Spinal cord (tissue), 10 donors: ENCODE data around the gene REXO4. TPM values are rescaled to one million over a fixed set of nuclear protein-coding genes. Genes with fewer than 3 reads are reported as not detected.
"Not testable (repeated sequence)": the region's sequence is repeated elsewhere in the genome, so short reads cannot be mapped to it uniquely, and the experiment has no call there.

ENCODE experiments used
- DNase-seq, 6 donors: peaks; one replicate each; pipeline versions ENCODE4 v3.0.0 to v3.0.0-alpha.2; 2013 to 2015; ENCODE audit warnings: low spot score in 6 of 6, low read depth in 4 of 6
- H3K27ac ChIP-seq: one replicate; pipeline ENCODE4 v1.5.1; 2013; ENCODE audit warnings: low read depth, low read length, control low read depth
- H3K27me3 ChIP-seq: one replicate; pipeline ENCODE4 v1.6.1; 2013; ENCODE audit warnings: low read length; ENCODE audit not compliant: control insufficient read depth, insufficient read depth
- H3K36me3 ChIP-seq: one replicate; pipeline ENCODE4 v1.6.1; 2013; ENCODE audit warnings: low read length; ENCODE audit not compliant: control insufficient read depth, insufficient read depth
- H3K4me1 ChIP-seq: one replicate; pipeline ENCODE4 v1.6.1; 2013; ENCODE audit warnings: low read length; ENCODE audit not compliant: control insufficient read depth, insufficient read depth
- H3K4me3 ChIP-seq: one replicate; pipeline ENCODE4 v1.5.1; 2013; ENCODE audit warnings: low read depth, low read length, control low read depth
- H3K9me3 ChIP-seq: one replicate; pipeline ENCODE4 v1.6.1; 2013; ENCODE audit warnings: low read length; ENCODE audit not compliant: control insufficient read depth, insufficient read depth
- WGBS: methylation state at CpG from one replicate; pipeline ENCODE4 v1.1.5; 2013; ENCODE audit warnings: missing lambda C conversion rate; ENCODE audit not compliant: insufficient coverage; 5-methylcytosine and 5-hydroxymethylcytosine counted together
- polyA plus RNA-seq, 2 donors: library from polyadenylated mRNA; unstranded; fragments of 120-200 nt; gene quantifications; one replicate each; pipeline ENCODE4 v1.2.1, GENCODE V29; 2013; ENCODE audit not compliant: insufficient read length in 2 of 2
- total RNA-seq, 2 donors: library from RNA; depleted of rRNA in 1 of 2; stranded (reverse); fragments of 120-200 nt in 1 of 2; fragments of >200 nt in 1 of 2; gene quantifications; one replicate each; pipeline versions ENCODE4 v1.2.3 to v1.2.4, GENCODE V29; 2013 to 2014
- donor health status: healthy.

REXO4 gene
- total and polyA plus RNA-seq, 4 donors: 9.0 to 28.1 (median 22.4) TPM

- no peaks in the 10 kb centered on the region for H3K27me3 ChIP-seq
Observed at GRCh38 chr9:133394687-133395271, 23.0 kb downstream of the REXO4 start.

GRCh38 chr9:133393399-133393798, 24.4 kb downstream of the REXO4 start:
- no peaks in the 10 kb centered on the region for H3K4me1 ChIP-seq
- DNase-seq: no peak
- no peak overlapping the region for H3K4me3 ChIP-seq
- H3K27me3 ChIP-seq: no peaks in the 10 kb centered on the region
- H3K36me3 ChIP-seq: no peaks in the 10 kb centered on the region
- 97% methylated on average over 3 of the region's 3 CpGs for WGBS
- no peaks in the 10 kb centered on the region for H3K9me3 ChIP-seq
- H3K27ac ChIP-seq: no peak overlapping the region

More at GRCh38 chr9:133394687-133395271, 23.0 kb downstream of the REXO4 start:
- no peaks in the 10 kb centered on the region for H3K9me3 ChIP-seq
- H3K4me1 ChIP-seq: no peaks in the 10 kb centered on the region
- peaks cover under 1% of the 10 kb centered on the region for H3K36me3 ChIP-seq
- no peak for DNase-seq
- WGBS: 52% methylated on average over 8 of the region's 8 CpGs
- no peak overlapping the region for H3K4me3 ChIP-seq
- no peak overlapping the region for H3K27ac ChIP-seq

- not testable (repeated sequence) for H3K36me3 ChIP-seq, H3K27ac ChIP-seq, H3K4me1 ChIP-seq, DNase-seq, H3K9me3 ChIP-seq, H3K27me3 ChIP-seq, H3K4me3 ChIP-seq
- WGBS: 92% methylated on average over 2 of the region's 3 CpGs
Observed at GRCh38 chr9:133392308-133392707, 25.5 kb downstream of the REXO4 start.

DNA sequence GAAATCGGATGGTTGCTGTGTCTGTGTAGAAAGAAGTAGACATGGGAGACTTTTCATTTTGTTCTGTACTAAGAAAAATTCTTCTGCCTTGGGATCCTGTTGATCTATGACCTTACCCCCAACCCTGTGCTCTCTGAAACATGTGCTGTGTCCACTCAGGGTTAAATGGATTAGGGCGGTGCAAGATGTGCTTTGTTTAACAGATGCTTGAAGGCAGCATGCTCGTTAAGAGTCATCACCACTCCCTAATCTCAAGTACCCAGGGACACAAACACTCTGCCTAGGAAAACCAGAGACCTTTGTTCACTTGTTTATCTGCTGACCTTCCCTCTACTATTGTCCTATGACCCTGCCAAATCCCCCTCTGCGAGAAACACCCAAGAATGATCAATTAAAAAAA, 26.4 kb downstream of the REXO4 start:
- WGBS: no CpG with 5 or more reads among the region's 4 CpGs
- H3K27ac ChIP-seq, H3K27me3 ChIP-seq, DNase-seq, H3K36me3 ChIP-seq, H3K4me1 ChIP-seq, H3K4me3 ChIP-seq, H3K9me3 ChIP-seq: not testable (repeated sequence)

DNA sequence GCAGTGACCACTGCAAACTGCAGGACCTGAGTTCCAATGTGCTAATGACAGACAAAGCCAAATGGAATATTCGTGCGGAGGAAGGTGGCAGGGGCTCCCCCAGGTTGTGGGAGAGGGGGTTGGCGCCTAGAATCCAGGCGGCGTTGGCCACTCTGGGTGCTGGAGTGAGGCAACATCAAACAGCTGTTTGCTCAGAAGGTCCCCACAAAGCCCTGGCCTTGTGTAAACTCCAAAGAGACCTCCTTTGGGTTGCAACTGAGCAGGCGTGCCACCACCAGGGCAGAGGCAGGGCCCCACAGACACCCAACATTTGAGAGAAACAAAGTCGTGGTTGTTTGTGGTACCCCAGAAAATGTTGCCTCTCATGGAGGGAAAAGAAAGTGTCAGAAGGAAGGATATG, 27.1 kb downstream of the REXO4 start:
- H3K36me3 ChIP-seq: peaks cover 10% of the 10 kb centered on the region
- H3K9me3 ChIP-seq: no peaks in the 10 kb centered on the region
- no peaks in the 10 kb centered on the region for H3K27me3 ChIP-seq
- no peak overlapping the region for H3K27ac ChIP-seq
- no peak overlapping the region for H3K4me3 ChIP-seq
- 89% methylated on average over 7 of the region's 7 CpGs for WGBS
- DNase-seq: no peak
- no peaks in the 10 kb centered on the region for H3K4me1 ChIP-seq

DNA sequence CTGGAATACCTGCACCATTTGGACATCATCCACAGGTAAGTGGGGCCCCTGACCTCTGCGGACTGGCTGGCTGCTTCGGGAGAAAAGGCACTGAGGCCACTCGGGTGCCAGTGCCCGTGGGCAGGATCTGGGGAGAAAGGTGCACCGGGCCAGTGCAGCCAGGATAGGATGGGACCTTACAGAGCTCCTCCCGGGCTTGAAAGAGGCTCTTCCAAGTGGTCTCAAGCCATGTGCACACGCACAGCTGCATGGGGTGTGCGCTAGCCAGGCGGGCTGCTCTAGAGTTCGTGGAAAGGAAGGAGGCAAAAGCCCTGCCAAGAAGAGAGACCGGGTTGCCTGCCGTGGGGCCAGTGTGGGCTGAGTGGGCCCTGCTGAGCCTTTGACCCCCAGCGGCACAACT, 28.2 kb downstream of the REXO4 start:
- 85% methylated on average over 10 of the region's 13 CpGs for WGBS
- H3K9me3 ChIP-seq: no peaks in the 10 kb centered on the region

GRCh38 chr9:133389025-133389557, 28.7 kb downstream of the REXO4 start:
- no peaks in the 10 kb centered on the region for H3K9me3 ChIP-seq
- 93% methylated on average over 11 of the region's 12 CpGs for WGBS
- H3K4me1 ChIP-seq: no peaks in the 10 kb centered on the region
- no peak for DNase-seq
- peaks cover 19% of the 10 kb centered on the region for H3K36me3 ChIP-seq
- H3K27me3 ChIP-seq: no peaks in the 10 kb centered on the region
- no peak overlapping the region for H3K4me3 ChIP-seq
- no peak overlapping the region for H3K27ac ChIP-seq

More for the DNA sequence above, 28.2 kb downstream of the REXO4 start:
- peaks cover 19% of the 10 kb centered on the region for H3K36me3 ChIP-seq
- no peaks in the 10 kb centered on the region for H3K27me3 ChIP-seq
- no peak overlapping the region for H3K27ac ChIP-seq
- no peak overlapping the region for H3K4me3 ChIP-seq
- H3K4me1 ChIP-seq: no peaks in the 10 kb centered on the region
- DNase-seq: no peak

DNA sequence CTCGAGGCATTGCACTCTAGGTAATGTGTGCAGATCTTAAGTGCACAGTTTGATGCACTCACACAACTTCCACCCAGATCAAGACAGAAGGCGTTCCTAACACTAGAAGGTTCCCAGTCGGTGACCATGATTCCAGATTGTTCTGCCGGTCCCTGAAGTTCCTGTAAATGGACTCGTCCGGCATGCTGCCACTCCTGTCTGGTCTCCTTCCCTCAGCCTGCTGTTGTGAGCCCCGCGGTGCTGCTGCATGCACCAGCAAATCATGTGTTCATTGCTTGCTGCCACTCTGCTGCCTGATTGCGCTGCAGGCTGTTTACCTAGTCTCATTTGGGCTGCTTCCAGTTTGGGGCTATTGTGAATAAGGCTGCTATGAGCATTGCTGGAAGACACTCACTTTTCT, 30.1 kb downstream of the REXO4 start:
- peak in 1 of 6 donors; percentile 6 for DNase-seq
- 87% methylated on average over 8 of the region's 9 CpGs for WGBS
- H3K9me3 ChIP-seq: no peaks in the 10 kb centered on the region
- H3K27me3 ChIP-seq: no peaks in the 10 kb centered on the region
- H3K36me3 ChIP-seq: peaks cover 19% of the 10 kb centered on the region
- H3K4me1 ChIP-seq: no peaks in the 10 kb centered on the region
- no peak overlapping the region for H3K4me3 ChIP-seq
- H3K27ac ChIP-seq: no peak overlapping the region

DNA sequence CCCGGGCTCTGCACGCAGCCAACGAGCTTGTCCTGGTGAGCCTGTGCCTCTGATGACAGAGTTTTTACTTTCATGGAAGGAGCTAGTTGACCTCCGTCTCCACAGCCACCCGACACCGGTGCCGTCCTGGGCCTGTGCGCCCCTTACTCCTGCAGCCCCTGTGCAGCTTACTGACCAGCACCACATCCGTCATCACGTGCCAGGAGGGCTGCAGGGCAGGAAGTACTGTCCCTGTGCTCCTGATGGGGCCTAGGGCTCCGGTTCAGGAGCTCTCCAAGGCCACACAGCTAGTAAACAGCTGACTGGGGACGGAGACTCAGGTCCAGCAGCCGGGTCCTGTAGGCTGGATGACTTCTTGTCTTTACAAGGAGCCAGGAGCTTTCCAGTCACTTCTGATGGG, 31.5 kb downstream of the REXO4 start:
- no peak for DNase-seq
- Histone ChIP-seq H3K27me3 (no peaks in the 10 kb centered on the region), H3K36me3 (peaks cover 19% of the 10 kb centered on the region), H3K4me3 (no peak overlapping the region), H3K27ac (no peak overlapping the region), H3K9me3 (no peaks in the 10 kb centered on the region), H3K4me1 (no peaks in the 10 kb centered on the region)
- 82% methylated on average over 13 of the region's 13 CpGs for whole genome bisulfite sequencing

DNA sequence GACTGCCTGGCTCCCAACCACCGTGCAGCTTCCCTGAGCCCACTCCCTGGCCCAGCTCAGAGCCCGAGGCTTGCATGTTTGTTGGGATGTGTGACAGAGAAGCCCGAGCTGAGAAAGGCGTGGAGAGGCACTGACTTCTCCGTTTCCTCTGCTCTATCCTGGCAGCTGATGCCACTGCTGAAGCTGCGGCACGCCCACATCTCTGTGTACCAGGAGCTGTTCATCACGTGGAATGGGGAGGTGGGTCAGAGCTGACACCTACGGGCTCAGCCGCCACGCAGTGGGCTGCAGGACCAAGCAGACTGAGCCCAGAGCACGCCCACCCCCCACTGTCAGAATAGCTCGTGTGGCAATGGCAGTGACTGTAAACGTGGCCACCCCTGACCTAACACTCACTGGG, 32.4 kb downstream of the REXO4 start:
- H3K4me3 ChIP-seq: no peak overlapping the region
- 89% methylated on average over 14 of the region's 14 CpGs for WGBS
- no peaks in the 10 kb centered on the region for H3K4me1 ChIP-seq
- no peaks in the 10 kb centered on the region for H3K9me3 ChIP-seq
- H3K27me3 ChIP-seq: no peaks in the 10 kb centered on the region
- H3K27ac ChIP-seq: no peak overlapping the region
- no peak for DNase-seq
- H3K36me3 ChIP-seq: peaks cover 19% of the 10 kb centered on the region
